Jurkat, Clone E6-1 (cell line): ENCODE data around the gene PRG3.
"Not testable (repeated sequence)": the region's sequence is repeated elsewhere in the genome, so short reads cannot be mapped to it uniquely, and the experiment has no call there.

ENCODE experiments used
- DNase-seq: peaks from one replicate; pipeline ENCODE4 v3.0.0-alpha.2; 2011; ENCODE audit warnings: low read depth, low spot score
- H3K4me3 ChIP-seq: 2 replicates; pipeline ENCODE4 v1.5.1; 2011; ENCODE audit warnings: mild to moderate bottlenecking, low read length, control low read depth, moderate library complexity

The PRG3 gene

GRCh38 chr11:57364851-57365660 lies 15.9 kb downstream of the PRG3 start:
- H3K4me3 ChIP-seq = no peak overlapping the region
- DNase-seq = no peak

- no peak overlapping the region for H3K4me3 ChIP-seq
- DNase-seq = no peak
These were observed 17.5 kb downstream of the PRG3 start for GRCh38 chr11:57363131-57364080.

- no peak for DNase-seq
- H3K4me3 ChIP-seq = no peak overlapping the region
These were observed 19.0 kb downstream of the PRG3 start for GRCh38 chr11:57361926-57362325.

- DNase-seq, H3K4me3 ChIP-seq: not testable (repeated sequence)
These were observed 19.5 kb downstream of the PRG3 start for GRCh38 chr11:57361420-57361819.

- H3K4me3 ChIP-seq = no peak overlapping the region
- DNase-seq = no peak
These were observed 20.0 kb downstream of the PRG3 start for GRCh38 chr11:57360991-57361390.

GRCh38 chr11:57359896-57360690 lies 20.9 kb downstream of the PRG3 start:
- H3K4me3 ChIP-seq = no peak overlapping the region
- DNase-seq = no peak

GRCh38 chr11:57359396-57359795 lies 21.6 kb downstream of the PRG3 start:
- DNase-seq = no peak
- H3K4me3 ChIP-seq = no peak overlapping the region

GRCh38 chr11:57358991-57359390 lies 22.0 kb downstream of the PRG3 start:
- DNase-seq = no peak
- H3K4me3 ChIP-seq = no peak overlapping the region

GRCh38 chr11:57358543-57358961 lies 22.4 kb downstream of the PRG3 start:
- DNase-seq = no peak
- no peak overlapping the region for H3K4me3 ChIP-seq

GRCh38 chr11:57357856-57358255 lies 23.1 kb downstream of the PRG3 start:
- H3K4me3 ChIP-seq = no peak overlapping the region
- no peak for DNase-seq

GRCh38 chr11:57357310-57357709 lies 23.6 kb downstream of the PRG3 start:
- H3K4me3 ChIP-seq = no peak overlapping the region
- DNase-seq = no peak

- no peak overlapping the region for H3K4me3 ChIP-seq
- DNase-seq = no peak
These were observed 24.7 kb downstream of the PRG3 start for GRCh38 chr11:57356268-57356667.

- H3K4me3 ChIP-seq = no peak overlapping the region
- DNase-seq = no peak
These were observed 26.3 kb downstream of the PRG3 start for GRCh38 chr11:57354699-57355098.

- no peak overlapping the region for H3K4me3 ChIP-seq
- DNase-seq = no peak
These were observed 27.1 kb downstream of the PRG3 start for GRCh38 chr11:57353852-57354251.

- no peak overlapping the region for H3K4me3 ChIP-seq
- no peak for DNase-seq
These were observed 27.5 kb downstream of the PRG3 start for GRCh38 chr11:57353446-57353845.

GRCh38 chr11:57353036-57353435 lies 27.9 kb downstream of the PRG3 start:
- DNase-seq = no peak
- no peak overlapping the region for H3K4me3 ChIP-seq

- no peak for DNase-seq
- no peak overlapping the region for H3K4me3 ChIP-seq
These were observed 31.3 kb downstream of the PRG3 start for GRCh38 chr11:57349491-57350274.

- DNase-seq = no peak
- H3K4me3 ChIP-seq = no peak overlapping the region
These were observed 32.2 kb downstream of the PRG3 start for GRCh38 chr11:57348636-57349313.
